Stimulated activated CD4-positive, alpha-beta T cell treated with anti-CD3 and anti-CD28 coated beads, Interleukin-12 subunit alpha, Interleukin-12 subunit beta, amount 100 ng/mL, for 48 hours (primary cell): ENCODE data around the gene GRIPAP1.
A peak's percentile ranks its signal among the peaks of the same experiment; 100 is the strongest.
"Not testable (repeated sequence)": the region's sequence is repeated elsewhere in the genome, so short reads cannot be mapped to it uniquely, and the experiment has no call there.

Experiments
- DNase-seq, 3 donors: peaks; one replicate each; pipeline ENCODE4 v3.0.0-alpha.2; 2020; ENCODE audit warnings: low read depth in 2 of 3, low spot score in 1 of 3

Gene GRIPAP1

DNA sequence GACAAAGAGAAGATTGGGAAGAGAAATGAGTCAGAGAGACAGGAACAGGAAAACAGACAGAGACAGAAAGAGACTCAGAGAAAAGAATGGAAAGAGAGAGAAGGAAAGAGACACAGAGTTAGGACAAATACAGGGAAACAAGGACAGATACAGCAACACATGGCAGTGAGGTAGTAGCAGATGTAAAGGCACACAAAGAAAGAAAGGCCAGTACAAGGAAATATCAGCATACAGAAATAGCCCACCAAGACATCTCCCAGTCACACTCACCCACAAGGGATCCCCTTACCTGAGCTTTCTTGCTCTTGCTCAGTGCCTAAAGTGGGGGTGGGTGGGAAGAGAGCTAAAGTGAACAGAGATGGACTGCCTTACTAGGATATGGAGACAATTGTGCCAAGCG lies 4.2 kb downstream of the GRIPAP1 start:
- DNase-seq: no peak

GRCh38 chrX:48997455-48997854 lies 4.6 kb downstream of the GRIPAP1 start:
- DNase-seq: no peak

- no peak for DNase-seq
Observed at GRCh38 chrX:48996969-48997368, 5.1 kb downstream of the GRIPAP1 start.

GRCh38 chrX:48992341-48992740 lies 9.7 kb downstream of the GRIPAP1 start:
- no peak for DNase-seq

DNA sequence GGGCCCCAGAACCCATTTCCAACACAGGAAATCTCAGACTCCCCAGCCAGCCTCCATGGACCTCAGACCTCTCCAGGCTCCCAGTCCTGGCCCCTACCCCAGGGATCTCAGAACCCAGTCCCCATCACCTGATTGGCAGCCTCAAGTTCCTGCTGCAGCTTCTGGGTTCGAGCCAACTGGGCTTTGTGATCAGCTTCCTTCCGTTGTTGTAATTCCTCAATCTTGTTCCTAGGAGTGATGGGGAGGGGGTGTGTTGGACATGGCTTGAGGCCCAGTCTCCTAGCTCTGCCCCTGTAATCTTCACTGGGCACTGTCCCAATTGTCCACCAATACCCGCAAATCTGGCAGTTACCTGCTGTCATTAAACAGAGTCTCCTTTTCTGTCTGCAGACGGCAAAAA lies 12.6 kb downstream of the GRIPAP1 start:
- no peak for DNase-seq

- no peak for DNase-seq
Observed at GRCh38 chrX:48983896-48984295, 18.2 kb downstream of the GRIPAP1 start.

- no peak for DNase-seq
Observed at GRCh38 chrX:48983081-48983480, 19.0 kb downstream of the GRIPAP1 start.

DNA sequence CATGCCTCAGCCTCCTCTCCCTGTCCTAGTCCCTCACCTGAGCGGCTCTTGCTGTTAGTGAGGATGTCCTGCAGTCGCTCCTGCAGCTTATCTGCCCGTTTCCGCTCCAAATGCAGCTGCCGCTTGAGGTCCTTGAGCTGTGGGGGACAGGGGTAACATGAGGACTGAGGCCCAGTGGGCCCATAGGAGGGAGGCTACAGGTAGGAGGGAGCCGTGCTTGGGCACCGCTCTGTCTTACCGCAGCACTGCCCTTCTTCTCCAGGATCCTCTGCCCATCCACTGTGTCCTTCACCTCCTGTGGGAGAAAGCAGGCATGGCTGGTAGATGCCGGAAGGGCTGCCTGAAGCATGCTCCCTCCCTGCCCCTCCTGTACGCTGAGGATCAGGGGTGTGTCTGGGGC lies 20.9 kb downstream of the GRIPAP1 start:
- no peak for DNase-seq

DNA sequence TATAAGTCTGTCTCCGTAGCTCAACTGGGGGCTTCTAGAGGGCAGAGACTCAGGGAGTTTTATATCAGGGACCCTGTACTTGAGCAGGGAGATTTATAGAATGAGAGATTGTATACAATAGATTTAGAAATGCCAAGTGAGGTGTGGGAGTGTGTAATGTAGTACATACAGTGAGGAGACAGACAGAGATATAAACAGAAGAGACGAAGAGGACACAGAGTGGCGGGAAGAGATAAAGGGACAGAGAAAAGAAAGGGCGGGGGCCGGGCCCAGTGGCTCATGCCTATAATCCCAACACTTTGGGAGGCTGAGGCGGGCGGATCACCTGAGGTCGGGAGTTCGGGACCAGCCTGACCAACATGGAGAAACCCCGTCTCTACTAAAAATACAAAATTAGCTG lies 21.7 kb downstream of the GRIPAP1 start:
- DNase-seq: not testable (repeated sequence)

DNA sequence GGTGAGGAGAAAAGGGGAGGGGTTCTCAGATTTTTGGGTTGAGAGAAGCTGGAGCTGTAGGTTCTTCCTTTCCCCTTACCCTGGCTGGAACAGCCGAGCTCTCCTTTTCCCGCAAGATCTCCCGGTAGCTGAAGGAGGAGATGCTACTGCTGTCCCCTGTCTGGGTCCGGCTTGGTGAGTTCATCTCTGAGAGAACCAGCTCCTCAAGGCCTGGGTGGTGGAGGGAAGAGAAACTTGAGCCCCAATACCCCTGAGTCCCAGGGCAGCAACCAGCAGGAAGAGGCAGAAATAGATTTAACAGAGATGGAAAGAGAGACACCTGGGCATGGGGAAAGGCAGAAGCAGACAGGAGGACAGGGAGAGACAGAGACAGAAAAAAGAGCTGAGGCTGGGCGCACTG lies 23.8 kb downstream of the GRIPAP1 start:
- no peak for DNase-seq

DNA sequence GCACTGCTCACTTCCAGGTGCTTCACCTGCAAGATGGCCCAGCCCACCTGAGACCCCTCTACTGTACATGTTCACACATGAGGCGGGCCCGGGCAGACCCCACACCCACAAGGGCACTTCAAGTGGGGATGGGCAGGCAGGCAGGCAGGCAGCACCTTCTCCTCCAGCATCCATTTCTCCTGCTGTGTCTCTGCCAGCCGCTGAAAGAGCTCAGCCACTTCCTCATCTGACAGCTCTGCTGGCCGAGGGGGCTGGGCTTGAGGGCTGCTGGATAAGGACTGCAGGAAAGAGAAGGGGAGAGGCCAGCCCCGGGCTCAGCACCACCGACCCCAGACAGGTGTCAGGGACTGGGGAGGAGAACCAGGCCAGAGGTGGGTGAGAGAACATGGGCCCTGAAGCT lies 26.0 kb downstream of the GRIPAP1 start:
- no peak for DNase-seq

GRCh38 chrX:48975541-48975940 lies 26.5 kb downstream of the GRIPAP1 start:
- no peak for DNase-seq

DNA sequence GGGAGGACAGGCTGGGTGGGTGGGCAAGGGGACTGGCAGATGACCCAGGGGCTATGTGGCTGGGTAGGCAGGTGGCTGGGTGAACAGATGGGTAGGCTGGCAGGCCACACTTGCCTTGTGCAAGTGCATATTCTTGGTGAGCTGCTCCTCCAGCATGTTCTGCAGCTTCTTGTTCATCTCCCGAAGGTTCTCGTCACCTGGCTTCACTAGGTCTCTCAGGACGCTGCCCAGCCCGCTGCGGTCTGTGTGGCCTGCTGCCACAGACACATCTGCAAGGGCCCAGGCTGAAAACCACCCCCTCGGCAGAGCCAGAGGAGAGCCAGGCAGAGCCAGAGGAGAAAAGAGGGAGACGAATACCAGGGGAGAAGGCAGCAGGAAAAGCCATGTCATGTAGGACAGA lies 27.0 kb downstream of the GRIPAP1 start:
- DNase-seq: no peak

- no peak for DNase-seq
Observed at GRCh38 chrX:48974574-48974973, 27.5 kb downstream of the GRIPAP1 start.

GRCh38 chrX:48974033-48974432 lies 28.0 kb downstream of the GRIPAP1 start:
- DNase-seq: no peak

GRCh38 chrX:48972220-48973164 lies 29.6 kb downstream of the GRIPAP1 start:
- DNase-seq: peak in 1 of 3 donors; percentile 30

DNA sequence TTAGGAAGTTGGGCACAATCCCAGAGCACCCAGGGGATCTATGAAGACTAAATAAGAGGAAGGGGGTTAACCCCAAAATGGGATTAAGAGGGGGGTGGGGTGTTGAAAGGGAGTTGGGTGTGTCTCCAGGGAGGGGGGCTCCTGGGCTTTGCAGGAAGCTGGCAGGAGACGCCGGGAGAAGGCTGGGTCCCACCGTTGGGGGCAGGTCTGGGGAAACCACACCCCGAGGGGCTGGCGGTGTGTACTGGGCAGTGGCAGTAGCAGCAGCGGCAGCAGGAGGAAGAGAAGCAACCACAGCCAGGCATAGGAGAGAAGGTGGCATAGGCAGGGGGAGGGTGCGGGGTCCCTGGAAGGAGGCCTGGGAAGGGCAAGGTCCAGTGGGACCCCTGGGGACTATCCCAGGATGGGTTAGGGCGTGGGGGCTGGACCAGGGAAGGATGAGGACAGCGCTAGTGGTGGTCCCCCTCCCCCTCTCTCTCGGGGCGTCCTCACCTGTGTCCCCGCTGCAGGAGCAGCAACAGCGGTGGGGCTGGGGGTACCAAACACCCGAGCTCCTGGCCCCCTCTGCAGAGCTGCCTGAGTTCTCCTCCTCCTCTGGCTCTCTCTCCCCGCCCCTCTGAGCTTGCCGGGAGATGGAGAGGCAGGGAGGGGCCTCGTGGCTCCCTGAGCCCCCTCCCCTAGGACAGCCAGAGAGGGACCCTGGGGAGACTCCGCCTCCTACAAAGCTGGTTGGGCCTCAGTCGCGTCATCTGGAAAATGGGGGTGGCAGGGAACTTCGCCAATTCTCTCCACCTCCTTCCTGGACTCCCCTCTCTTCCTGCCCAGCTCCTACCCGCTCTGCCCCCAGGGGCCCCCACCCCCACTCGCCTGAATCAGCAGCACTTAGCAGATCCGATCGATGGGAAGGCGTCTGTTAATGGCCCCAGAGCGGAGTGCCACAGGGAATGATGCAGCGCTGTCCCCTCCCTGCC lies 30.5 kb downstream of the GRIPAP1 start, which contains the start of gene KCND1:
Gene KCND1, minus strand, starts transcription at position 596 of the 971 bp plus-strand sequence. CDS start 1,573 bp downstream, outside the sequence.
- DNase-seq: no peak

DNA sequence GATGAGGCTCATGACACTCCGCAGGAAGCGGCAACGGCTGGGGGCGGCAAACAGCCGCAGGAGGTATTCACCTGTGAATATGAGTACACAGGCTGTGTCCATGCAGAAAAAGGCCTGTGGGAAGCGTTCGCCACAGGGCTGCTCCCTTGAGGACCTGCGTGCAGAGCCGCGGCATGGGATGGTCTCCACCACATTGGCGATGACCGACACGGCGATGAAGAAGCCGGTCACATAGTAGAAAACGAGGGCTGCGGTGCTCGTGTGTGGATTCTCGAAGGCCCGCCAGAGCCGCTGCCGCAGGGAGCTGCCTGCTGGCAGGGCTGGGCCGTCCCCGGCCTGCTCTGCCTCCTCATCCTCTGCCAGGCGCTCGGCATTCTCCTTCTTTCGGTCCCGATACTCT lies 32.6 kb downstream of the GRIPAP1 start:
- no peak for DNase-seq

DNA sequence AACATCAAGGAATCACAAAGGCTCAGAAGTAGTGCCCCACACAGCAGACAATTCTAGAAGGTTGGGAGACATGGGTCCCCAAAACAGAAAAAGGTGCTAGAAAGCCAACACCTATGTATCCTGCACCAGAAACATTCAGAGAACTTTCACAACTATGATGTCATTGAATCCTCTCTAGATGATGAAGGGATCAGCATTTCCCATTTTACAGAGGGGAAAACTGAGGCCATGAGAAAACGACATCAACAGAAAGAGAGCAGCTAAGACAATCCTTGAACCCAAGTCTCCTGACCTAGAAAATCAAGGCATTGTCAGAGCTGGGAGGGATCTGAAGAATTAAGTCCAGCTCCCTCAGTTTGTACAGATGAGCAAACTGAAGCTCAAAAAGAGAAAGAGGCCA lies 33.7 kb downstream of the GRIPAP1 start:
- no peak for DNase-seq

DNA sequence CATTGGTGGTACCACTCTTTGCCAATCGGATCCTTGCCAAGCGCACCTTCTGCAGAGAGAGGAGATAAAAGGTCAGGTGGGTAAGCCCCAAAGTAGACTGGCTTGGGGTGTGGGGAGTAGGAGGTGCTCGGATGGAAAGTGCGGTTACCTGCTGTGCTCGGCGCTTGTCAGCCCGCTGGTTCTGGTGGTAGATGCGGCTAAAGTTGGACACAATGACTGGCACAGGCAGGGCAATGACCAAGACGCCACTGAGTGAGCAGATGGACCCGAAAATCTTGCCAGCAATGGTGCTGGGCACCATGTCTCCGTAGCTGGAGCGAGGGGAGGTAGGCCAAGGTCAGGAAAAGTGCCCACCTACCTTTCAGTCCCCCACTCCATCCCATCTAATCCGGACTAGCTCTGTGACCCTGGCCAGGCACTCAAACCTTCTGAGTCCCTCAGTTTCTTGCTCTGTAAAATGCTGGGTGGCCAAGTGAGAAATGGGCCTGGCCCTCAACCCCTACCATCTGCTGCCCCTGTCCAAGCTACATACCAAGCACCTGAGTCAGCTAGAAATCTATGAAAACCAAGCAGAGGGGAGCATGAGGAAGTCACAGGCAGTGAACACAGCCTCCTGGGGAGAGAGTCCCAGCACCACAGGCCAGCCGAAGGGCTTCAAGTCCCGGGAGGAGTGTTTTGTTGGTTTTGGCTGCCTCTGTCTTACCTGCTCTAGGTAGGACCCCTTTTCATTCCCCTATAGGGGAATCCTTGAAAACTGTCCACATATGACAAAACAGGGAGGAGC lies 35.1 kb downstream of the GRIPAP1 start:
- DNase-seq: no peak

DNA sequence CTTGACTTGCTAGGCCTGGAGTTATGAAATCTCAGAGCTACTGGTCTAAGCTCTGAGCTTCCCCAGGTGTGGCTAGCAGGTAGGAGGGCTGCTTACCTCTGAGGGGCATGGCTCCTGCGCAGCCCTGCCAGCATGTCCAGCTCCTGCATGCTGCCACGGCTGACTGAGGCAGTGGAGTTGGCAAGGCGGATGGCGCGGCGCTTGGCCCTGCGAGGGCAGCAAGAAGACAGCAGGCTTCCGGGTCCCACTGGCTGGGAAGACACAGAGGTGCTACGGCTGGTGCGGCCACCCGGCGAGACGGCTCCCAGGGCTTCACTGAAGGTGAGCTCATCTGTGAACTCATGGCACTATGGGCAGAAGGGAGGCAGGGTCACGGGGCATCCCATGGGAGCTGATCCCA lies 36.1 kb downstream of the GRIPAP1 start:
- no peak for DNase-seq
